Peyer's patch (tissue), 4 donors: ENCODE data around the gene MTUS2.

Source experiments
- POLR2A ChIP-seq, 2 donors: fragments of 450-650 bp; IDR thresholded peaks; one replicate each; pipeline ENCODE4 v1.5.1; 2017; ENCODE audit warnings: antibody characterized with exemption in 2 of 2, mild to moderate bottlenecking in 2 of 2, moderate library complexity in 2 of 2
- TF ChIP-seq, protein P1 (sequence below), 6 experiments: fragments of 450-650 bp in 4 of 6; fragments of 200-600 bp in 2 of 6; sonication (generic) in 1 of 6; IDR thresholded peaks; one replicate each; pipeline ENCODE4 v1.5.1; 2017 to 2019; ENCODE audit warnings: antibody characterized with exemption in 6 of 6, mild to moderate bottlenecking in 3 of 6, moderate library complexity in 1 of 6

DNA sequence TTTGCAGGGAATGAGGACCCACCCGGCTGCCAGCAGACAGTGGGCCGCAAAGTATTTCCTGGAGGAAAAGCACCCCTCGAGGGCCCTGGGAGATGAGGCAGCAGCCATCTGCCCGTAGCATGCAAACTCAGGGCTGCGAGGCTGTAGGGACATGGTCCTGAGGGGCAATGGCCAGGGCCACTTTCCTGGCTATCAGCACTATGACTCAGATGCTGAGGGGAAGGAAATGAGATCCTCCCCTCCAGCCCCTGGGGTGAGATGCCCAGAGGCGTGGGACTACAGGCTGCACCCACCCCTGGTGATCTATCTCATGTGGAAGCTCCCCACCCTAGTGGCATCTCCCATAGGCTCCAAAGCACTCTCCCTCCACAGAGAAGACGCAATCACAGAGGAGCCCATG is 695.2 kb downstream of the MTUS2 start:
- TF ChIP-seq, protein P1, sequence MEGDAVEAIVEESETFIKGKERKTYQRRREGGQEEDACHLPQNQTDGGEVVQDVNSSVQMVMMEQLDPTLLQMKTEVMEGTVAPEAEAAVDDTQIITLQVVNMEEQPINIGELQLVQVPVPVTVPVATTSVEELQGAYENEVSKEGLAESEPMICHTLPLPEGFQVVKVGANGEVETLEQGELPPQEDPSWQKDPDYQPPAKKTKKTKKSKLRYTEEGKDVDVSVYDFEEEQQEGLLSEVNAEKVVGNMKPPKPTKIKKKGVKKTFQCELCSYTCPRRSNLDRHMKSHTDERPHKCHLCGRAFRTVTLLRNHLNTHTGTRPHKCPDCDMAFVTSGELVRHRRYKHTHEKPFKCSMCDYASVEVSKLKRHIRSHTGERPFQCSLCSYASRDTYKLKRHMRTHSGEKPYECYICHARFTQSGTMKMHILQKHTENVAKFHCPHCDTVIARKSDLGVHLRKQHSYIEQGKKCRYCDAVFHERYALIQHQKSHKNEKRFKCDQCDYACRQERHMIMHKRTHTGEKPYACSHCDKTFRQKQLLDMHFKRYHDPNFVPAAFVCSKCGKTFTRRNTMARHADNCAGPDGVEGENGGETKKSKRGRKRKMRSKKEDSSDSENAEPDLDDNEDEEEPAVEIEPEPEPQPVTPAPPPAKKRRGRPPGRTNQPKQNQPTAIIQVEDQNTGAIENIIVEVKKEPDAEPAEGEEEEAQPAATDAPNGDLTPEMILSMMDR (IDR thresholded peaks at IDR 0.05), result no peak
- TF ChIP-seq POLR2A (IDR thresholded peaks at IDR 0.05), result no peak
